HCT116 (cell line): ENCODE measurements around the gene DPYSL5. TPM values are rescaled to one million over a fixed set of nuclear protein-coding genes. Genes with fewer than 3 reads are reported as not detected.

Experiments
- ATAC-seq: fragments of 200-7000 bp; cut with Tn5 transposase; 2 replicates; pipeline ENCODE4 v1.9.1; 2020; ENCODE audit warnings: mild to moderate bottlenecking, moderate library complexity
- BruUV-seq: library from RNA; stranded (reverse); fragments of 400-500 nt; replicated peaks from 2 replicates; lab custom pipeline; 2021; lab: Mats Ljungman, UMichigan
- CTCF ChIA-PET: fragments of 300-600 bp; sonication (Branson Sonifier 250); formaldehyde crosslinking; loops from one replicate; lab custom pipeline; 2021; ENCODE audit warnings: antibody characterized with exemption; lab: Charles Lee
- POLR2A ChIA-PET: fragments of 300-600, 350-600 bp; sonication (Branson Sonifier 250); formaldehyde crosslinking; loops from one replicate; lab custom pipeline; 2021; ENCODE audit warnings: antibody characterized with exemption; lab: Charles Lee
- RAD21 ChIA-PET, 2 experiments: fragments of 300-600 bp; sonication (Branson Sonifier 250); formaldehyde crosslinking; loops; one replicate each; lab custom pipeline; 2023; ENCODE audit warnings: low total read pairs in 2 of 2; ENCODE audit not compliant: uncharacterized antibody in 2 of 2, unreplicated experiment in 2 of 2, low non-redundant PET in 1 of 2; lab: Charles Lee
- DNase-seq: peaks from one replicate; pipeline ENCODE4 v3.0.0-alpha.2; 2010; ENCODE audit warnings: low read depth, low spot score
- H2AFZ ChIP-seq: fragments of 200-600 bp; shearing (Covaris generic), sonication (generic); 2 replicates; pipeline ENCODE4 v1.6.1; 2017; ENCODE audit warnings: low read depth, mixed run types, mixed read lengths, antibody characterized with exemption, low read length; ENCODE audit not compliant: poor library complexity, severe bottlenecking
- H3K27ac ChIP-seq: 2 replicates; pipeline ENCODE4 v1.5.1; 2012; ENCODE audit warnings: low read depth, low read length
- H3K27me3 ChIP-seq: fragments of 200-600 bp; sonication (generic); 2 replicates; pipeline ENCODE4 v1.6.1; 2016; ENCODE audit warnings: mixed run types, low read length, mixed read lengths; ENCODE audit not compliant: insufficient read depth
- H3K36me3 ChIP-seq, 2 experiments: fragments of 200-500 bp in 1 of 2; fragments of 200-600 bp in 1 of 2; sonication (Bioruptor generic) in 1 of 2; sonication (generic) in 1 of 2; 2 replicates each; pipeline versions ENCODE4 v1.5.1 to v1.6.1; 2014 to 2016; ENCODE audit warnings: low read length in 2 of 2, inconsistent platforms in 1 of 2, mixed read lengths in 1 of 2, mixed run types in 1 of 2; ENCODE audit not compliant: insufficient read depth in 2 of 2, control insufficient read depth in 1 of 2
- H3K4me1 ChIP-seq, 2 experiments: fragments of 200-600 bp in 1 of 2; sonication (generic) in 1 of 2; 2 replicates each; pipeline versions ENCODE4 v1.5.1 to v1.6.1; 2012 to 2017; ENCODE audit warnings: low read length in 2 of 2, inconsistent platforms in 1 of 2, mild to moderate bottlenecking in 1 of 2, mixed read lengths in 1 of 2, mixed run types in 1 of 2, moderate library complexity in 1 of 2; ENCODE audit not compliant: insufficient read depth in 2 of 2, control insufficient read depth in 1 of 2
- H3K4me2 ChIP-seq: fragments of 200-600 bp; sonication (generic); 2 replicates; pipeline ENCODE4 v1.6.1; 2017; ENCODE audit warnings: mixed run types, low read length, mixed read lengths
- H3K4me3 ChIP-seq, 2 experiments: fragments of 200-600 bp in 1 of 2; sonication (generic) in 1 of 2; replicated peaks in 1 of 2; 2 replicates each; pipeline ENCODE4 v1.5.1; 2011 to 2016; ENCODE audit warnings: low read length in 2 of 2, control low read depth in 1 of 2, low read depth in 1 of 2, mild to moderate bottlenecking in 1 of 2, mixed read lengths in 1 of 2, mixed run types in 1 of 2
- H3K79me2 ChIP-seq: fragments of 200-600 bp; sonication (generic); 2 replicates; pipeline ENCODE4 v1.6.1; 2017; ENCODE audit warnings: mild to moderate bottlenecking, mixed run types, low read length, moderate library complexity, mixed read lengths; ENCODE audit not compliant: insufficient read depth
- H3K9ac ChIP-seq: fragments of 200-600 bp; sonication (generic); 2 replicates; pipeline ENCODE4 v1.6.1; 2016; ENCODE audit warnings: low read length, mixed read lengths
- H3K9me2 ChIP-seq: fragments of 200-600 bp; sonication (generic), shearing (Covaris generic); 2 replicates; pipeline ENCODE4 v1.6.1; 2017; ENCODE audit warnings: mixed run types, mild to moderate bottlenecking, moderate library complexity; ENCODE audit not compliant: insufficient read depth
- H3K9me3 ChIP-seq, 2 experiments: fragments of 200-500 bp in 1 of 2; fragments of 200-600 bp in 1 of 2; sonication (Bioruptor generic) in 1 of 2; sonication (generic) in 1 of 2; 2 replicates each; pipeline ENCODE4 v1.6.1; 2014 to 2017; ENCODE audit warnings: low read length in 2 of 2, mixed read lengths in 2 of 2, inconsistent platforms in 1 of 2, low read depth in 1 of 2, mild to moderate bottlenecking in 1 of 2, mixed run types in 1 of 2, moderate library complexity in 1 of 2; ENCODE audit not compliant: control insufficient read depth in 1 of 2, insufficient read depth in 1 of 2
- H4K20me1 ChIP-seq: fragments of 200-600 bp; sonication (generic), shearing (Covaris generic); 2 replicates; pipeline ENCODE4 v1.6.1; 2017; ENCODE audit warnings: mixed run types, mild to moderate bottlenecking, moderate library complexity; ENCODE audit not compliant: insufficient read depth
- ATF3 ChIP-seq: IDR thresholded peaks from 2 replicates; pipeline ENCODE4 v1.6.1; 2012
- CBX3 ChIP-seq: IDR thresholded peaks from 2 replicates; pipeline ENCODE4 v1.6.1; 2012; ENCODE audit warnings: low read depth
- CEBPB ChIP-seq: IDR thresholded peaks from 2 replicates; pipeline ENCODE4 v1.6.1; 2012; ENCODE audit warnings: low read depth
- EGR1 ChIP-seq: IDR thresholded peaks from 2 replicates; pipeline ENCODE4 v1.6.1; 2012; ENCODE audit warnings: low read depth
- ELF1 ChIP-seq: IDR thresholded peaks from 2 replicates; pipeline ENCODE4 v1.6.1; 2012; ENCODE audit warnings: low read depth, borderline replicate concordance
- EZH2 ChIP-seq: fragments of 200-600 bp; sonication (generic); IDR thresholded peaks from 2 replicates; pipeline ENCODE4 v1.6.1; 2017; ENCODE audit warnings: antibody characterized with exemption, mixed run types
- FOSL1 ChIP-seq: IDR thresholded peaks from 2 replicates; pipeline ENCODE4 v1.6.1; 2012; ENCODE audit warnings: low read depth
- REST ChIP-seq: IDR thresholded peaks from 2 replicates; pipeline ENCODE4 v1.6.1; 2012; ENCODE audit warnings: low read depth
- SIN3A ChIP-seq: IDR thresholded peaks from 2 replicates; pipeline ENCODE4 v1.6.1; 2012; ENCODE audit warnings: low read depth
- SP1 ChIP-seq: IDR thresholded peaks from 2 replicates; pipeline ENCODE4 v1.6.1; 2012; ENCODE audit warnings: low read depth
- YY1 ChIP-seq: IDR thresholded peaks from 2 replicates; pipeline ENCODE4 v1.6.1; 2011; ENCODE audit warnings: low read length, low read depth, moderate library complexity, mild to moderate bottlenecking; ENCODE audit not compliant: insufficient replicate concordance; ENCODE audit errors: extremely low read depth
- ZNF274 ChIP-seq: fragments of 200-500 bp; sonication (Bioruptor generic); IDR thresholded peaks from 2 replicates; pipeline ENCODE4 v1.6.1; 2014; ENCODE audit warnings: mild to moderate bottlenecking, low read depth, low read length, inconsistent platforms
- intact Hi-C: fragments of 100-400 bp; cut with micrococcal nuclease; formaldehyde crosslinking; loops from 2 replicates; pipeline ENCODE4 v1.10.0; 2022
- total RNA-seq: library from RNA; stranded (reverse); gene quantifications from one replicate; pipeline ENCODE4 v1.2.1, GENCODE V29; 2021; ENCODE audit not compliant: unreplicated experiment
- TF ChIP-seq, protein P1 (sequence below): IDR thresholded peaks from 2 replicates; pipeline ENCODE4 v1.6.1; 2011; ENCODE audit warnings: mild to moderate bottlenecking, low read length, moderate library complexity; ENCODE audit not compliant: insufficient replicate concordance; ENCODE audit errors: extremely low read depth

Gene DPYSL5
- total RNA-seq, 1 experiment from 2014 or later: 8.4 TPM

GRCh38 chr2:26915316-26915715 lies 67.4 kb downstream of the DPYSL5 start:
- DNase-seq: no peak
- H3K9ac ChIP-seq: no peak overlapping the region
- intact Hi-C loops: no loop called here
- no peak overlapping the region for H3K4me2 ChIP-seq
- no peak for TF ChIP-seq ELF1
- no peak for TF ChIP-seq SP1
- TF ChIP-seq, protein P1, sequence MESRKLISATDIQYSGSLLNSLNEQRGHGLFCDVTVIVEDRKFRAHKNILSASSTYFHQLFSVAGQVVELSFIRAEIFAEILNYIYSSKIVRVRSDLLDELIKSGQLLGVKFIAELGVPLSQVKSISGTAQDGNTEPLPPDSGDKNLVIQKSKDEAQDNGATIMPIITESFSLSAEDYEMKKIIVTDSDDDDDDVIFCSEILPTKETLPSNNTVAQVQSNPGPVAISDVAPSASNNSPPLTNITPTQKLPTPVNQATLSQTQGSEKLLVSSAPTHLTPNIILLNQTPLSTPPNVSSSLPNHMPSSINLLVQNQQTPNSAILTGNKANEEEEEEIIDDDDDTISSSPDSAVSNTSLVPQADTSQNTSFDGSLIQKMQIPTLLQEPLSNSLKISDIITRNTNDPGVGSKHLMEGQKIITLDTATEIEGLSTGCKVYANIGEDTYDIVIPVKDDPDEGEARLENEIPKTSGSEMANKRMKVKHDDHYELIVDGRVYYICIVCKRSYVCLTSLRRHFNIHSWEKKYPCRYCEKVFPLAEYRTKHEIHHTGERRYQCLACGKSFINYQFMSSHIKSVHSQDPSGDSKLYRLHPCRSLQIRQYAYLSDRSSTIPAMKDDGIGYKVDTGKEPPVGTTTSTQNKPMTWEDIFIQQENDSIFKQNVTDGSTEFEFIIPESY: no peak
- TF ChIP-seq SIN3A: no peak
- TF ChIP-seq FOSL1: no peak
- TF ChIP-seq ATF3: no peak
- H4K20me1 ChIP-seq: no peaks in the 10 kb centered on the region
- H3K27ac ChIP-seq: no peak overlapping the region
- H3K27me3 ChIP-seq: no peaks in the 10 kb centered on the region
- no peaks in the 10 kb centered on the region for H3K9me3 ChIP-seq
- ChIA-PET POLR2A (no interaction called here), CTCF (no interaction called here), RAD21 (no interaction called here)
- no peaks in the 10 kb centered on the region for H3K4me1 ChIP-seq
- H2AFZ ChIP-seq: no peak overlapping the region
- ATAC-seq: no peak
- no peaks in the 10 kb centered on the region for H3K36me3 ChIP-seq
- H3K4me3 ChIP-seq: no peak overlapping the region
- no peaks in the 10 kb centered on the region for H3K79me2 ChIP-seq
- H3K9me2 ChIP-seq: no peaks in the 10 kb centered on the region
- no TSS peak for BruUV-seq

DNA sequence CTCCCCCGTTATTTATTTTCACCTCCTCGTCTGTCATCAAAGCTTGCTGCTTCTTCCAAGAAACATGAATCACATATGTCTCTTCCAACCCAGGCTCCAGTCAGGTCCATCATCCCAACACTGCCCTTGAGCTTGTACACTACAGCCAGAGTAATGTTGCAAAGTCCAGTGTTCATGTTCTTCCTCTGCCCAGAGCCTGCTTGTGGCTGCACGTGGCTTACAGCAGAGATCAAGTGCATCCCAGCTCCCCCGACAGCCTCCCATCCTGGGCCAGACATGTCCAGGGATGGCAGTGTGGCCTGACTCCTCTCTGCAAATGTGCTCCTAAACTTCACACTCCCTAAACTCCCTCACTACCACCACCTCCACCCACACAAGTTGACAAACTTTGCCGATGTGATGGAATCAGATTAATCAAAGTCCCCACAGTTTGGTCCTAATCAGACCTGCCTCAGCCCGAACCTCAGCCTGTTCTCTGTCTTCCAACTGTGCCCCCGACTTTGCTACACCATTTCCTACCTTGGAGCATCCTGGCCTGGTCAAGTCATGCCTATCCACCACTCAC lies 68.3 kb downstream of the DPYSL5 start:
- Histone ChIP-seq H3K79me2 (no peaks in the 10 kb centered on the region), H3K9me2 (no peaks in the 10 kb centered on the region), H3K27ac (no peak overlapping the region), H2AFZ (no peak overlapping the region), H3K27me3 (no peaks in the 10 kb centered on the region), H3K36me3 (no peaks in the 10 kb centered on the region), H3K4me1 (no peaks in the 10 kb centered on the region), H3K4me2 (no peak overlapping the region), H3K4me3 (no peak overlapping the region), H3K9ac (no peak overlapping the region), H3K9me3 (no peaks in the 10 kb centered on the region), H4K20me1 (no peaks in the 10 kb centered on the region)
- RAD21 ChIA-PET: no interaction called here
- DNase-seq: no peak
- intact Hi-C loops: no loop called here
- no peak for ATAC-seq
- CTCF ChIA-PET: interaction anchor here (1.7 kb wide), 1 partner anchor 70 kb away, joined by 4 read pairs; no protein-coding TSS in a partner anchor
- POLR2A ChIA-PET: no interaction called here
- no TSS peak for BruUV-seq
- TF ChIP-seq SP1 (no peak), REST (no peak), EGR1 (no peak), ZNF274 (no peak), CEBPB (no peak), YY1 (no peak), SIN3A (no peak), CBX3 (no peak), FOSL1 (no peak), EZH2 (no peak)
